HG02981 (cell line): ENCODE data around the gene TMEM31.
"Not testable (repeated sequence)": the region's sequence is repeated elsewhere in the genome, so short reads cannot be mapped to it uniquely, and the experiment has no call there.

Experiments
- ATAC-seq: cut with Tn5 transposase; IDR thresholded peaks from one replicate; pipeline ENCODE4 v1.9.1; 2021; ENCODE audit warnings: mild to moderate bottlenecking, moderate library complexity; ENCODE audit not compliant: unreplicated experiment

TMEM31 gene

DNA sequence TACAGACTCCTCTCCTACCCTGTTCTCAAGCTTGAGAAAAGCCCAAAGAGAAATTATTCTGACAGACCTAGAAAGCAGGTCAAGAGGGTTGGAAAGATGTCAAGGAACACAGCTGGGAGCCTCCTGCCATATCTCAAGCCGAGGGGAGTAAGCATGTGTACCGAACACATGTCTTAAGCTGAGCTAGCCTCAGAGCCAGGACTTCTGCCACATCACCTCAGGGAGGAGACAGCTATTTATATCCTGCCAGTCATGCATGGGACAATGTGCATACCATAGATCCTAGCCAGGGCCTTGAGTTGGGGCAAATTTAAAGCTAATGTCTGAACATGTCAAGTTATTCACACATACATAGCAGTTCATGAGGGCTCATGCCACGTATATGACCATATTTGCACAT, 11.8 kb downstream of the TMEM31 start:
- ATAC-seq: no peak

GRCh38 chrX:103726477-103726876, 15.8 kb downstream of the TMEM31 start:
- ATAC-seq: no peak

GRCh38 chrX:103727115-103727514, 16.4 kb downstream of the TMEM31 start:
- ATAC-seq: no peak

DNA sequence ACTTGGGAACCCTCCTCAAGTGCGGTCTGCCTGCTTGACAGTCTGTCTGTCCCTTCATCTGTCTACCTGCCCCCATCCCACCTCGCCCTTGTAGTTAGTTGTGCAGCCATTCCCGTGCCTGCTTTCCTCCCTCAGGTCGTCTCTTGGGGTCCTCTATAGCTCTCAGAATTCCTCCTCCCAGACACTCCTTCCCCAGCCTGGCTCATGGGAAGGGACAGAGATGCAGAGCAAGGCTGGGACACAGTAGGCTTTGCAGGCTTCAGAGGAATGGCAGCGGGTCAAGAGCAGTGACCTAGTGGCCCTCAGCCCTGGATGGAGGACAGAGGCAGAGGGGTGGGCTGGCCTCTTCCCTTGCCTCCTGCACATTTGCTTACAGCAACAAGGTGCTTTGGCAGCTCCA, 18.3 kb downstream of the TMEM31 start:
- ATAC-seq: no peak

GRCh38 chrX:103730147-103730795, 19.6 kb downstream of the TMEM31 start:
- ATAC-seq: no peak

GRCh38 chrX:103730796-103731493, 20.2 kb downstream of the TMEM31 start:
- no peak for ATAC-seq

DNA sequence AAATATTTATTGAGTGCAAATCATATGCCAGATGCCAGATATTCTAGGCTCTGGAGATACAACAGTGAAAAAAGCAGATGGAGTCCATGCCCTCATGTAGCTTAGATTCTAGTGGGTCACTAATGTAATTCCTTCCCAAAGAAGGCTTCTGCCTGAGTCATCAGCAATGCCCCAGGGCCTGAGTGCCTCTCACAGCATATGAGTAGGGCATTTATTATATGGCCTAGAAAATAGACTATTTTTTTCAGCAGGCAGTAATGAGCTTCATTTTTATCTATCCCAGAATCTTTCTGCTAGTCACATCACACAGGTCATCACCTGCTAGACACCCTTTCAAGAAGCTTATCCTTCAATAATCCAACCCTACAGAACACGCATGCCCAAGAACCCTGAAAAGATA, 22.3 kb downstream of the TMEM31 start:
- no peak for ATAC-seq

DNA sequence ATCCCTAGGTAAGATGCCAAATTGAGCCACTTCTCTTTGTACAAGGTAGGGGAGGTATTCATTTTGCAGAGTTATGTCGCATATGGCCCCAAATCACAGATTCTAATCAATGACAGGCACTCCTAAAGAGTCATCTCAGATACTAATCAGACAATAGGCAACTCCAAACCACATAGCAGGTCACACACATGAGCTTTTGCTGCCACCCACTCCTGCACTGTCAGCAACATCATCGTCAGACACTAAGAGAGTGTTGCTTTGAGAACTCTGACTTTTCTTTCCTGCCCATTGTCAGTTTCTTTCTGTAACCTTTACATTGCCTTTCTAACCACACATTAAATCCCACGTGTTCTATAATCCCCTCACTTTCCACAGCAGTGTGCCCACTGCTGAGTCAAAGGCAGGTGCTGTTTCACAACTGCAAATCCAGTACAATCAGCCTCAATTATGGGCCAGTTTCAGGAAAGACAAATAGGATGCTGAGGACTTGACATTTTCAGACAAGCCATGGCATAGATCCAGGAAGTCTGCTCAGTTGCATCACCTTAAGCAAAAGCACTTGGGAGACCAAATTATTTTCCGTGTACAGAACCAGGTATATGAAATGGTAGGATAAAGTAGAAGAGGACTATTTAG, 23.5 kb downstream of the TMEM31 start:
- ATAC-seq: no peak

DNA sequence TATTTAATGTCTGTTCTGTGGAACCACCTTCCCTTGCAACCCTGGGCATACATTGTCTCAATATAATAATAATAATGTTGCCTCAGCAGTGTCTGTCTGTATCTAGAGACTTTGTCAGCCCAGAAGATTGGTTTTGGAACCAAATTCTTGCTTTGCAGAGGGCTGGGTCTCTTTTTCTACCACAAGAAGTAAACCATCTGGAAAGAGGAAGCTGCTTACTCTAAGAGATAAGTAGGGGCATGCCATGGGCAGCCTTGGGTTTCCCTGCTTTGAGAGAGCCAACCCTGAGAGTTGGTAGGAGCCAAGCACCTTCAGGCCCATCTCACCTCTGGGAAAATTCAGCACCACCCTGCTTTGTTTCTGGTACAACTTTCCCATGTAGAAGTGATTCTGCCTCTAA, 27.0 kb downstream of the TMEM31 start:
- no peak for ATAC-seq

DNA sequence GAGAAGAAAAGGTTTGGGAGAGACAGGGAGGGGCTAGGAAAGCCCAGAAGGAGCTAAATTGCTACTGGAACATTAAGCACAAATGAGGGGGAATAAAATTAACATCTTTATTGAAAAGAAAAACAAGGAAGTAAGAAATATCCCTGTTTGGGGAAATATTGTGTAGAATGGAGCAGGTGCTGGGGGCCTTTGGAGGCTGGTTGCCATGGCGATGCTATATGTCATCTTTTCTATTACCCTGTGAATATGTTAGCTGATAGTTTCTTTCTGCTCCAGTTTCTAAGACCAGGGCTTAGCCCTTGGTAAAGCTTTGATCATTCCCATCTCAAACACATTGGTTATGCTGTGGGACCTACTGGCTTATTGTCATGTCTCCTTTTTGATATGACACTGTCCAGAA, 28.7 kb downstream of the TMEM31 start:
- no peak for ATAC-seq

DNA sequence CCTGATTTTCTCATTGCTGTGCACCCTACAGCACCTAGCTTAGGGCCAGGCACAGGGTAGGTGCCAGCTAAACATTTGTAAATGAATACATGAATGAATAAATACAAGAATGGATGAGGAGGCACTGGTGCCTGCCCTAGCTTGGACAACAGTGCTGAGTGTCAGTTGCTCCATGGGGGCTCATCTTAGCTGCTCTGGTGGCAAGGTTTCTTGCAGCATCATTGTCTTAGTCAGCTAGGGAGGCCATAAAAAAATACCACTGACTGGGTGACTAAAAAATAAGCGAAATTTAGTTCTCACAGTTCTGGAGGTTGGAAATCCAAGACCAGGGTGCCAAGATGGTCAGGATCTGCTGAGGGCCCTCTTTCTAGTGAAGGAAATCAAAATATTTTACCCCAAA, 31.2 kb downstream of the TMEM31 start:
- no peak for ATAC-seq

DNA sequence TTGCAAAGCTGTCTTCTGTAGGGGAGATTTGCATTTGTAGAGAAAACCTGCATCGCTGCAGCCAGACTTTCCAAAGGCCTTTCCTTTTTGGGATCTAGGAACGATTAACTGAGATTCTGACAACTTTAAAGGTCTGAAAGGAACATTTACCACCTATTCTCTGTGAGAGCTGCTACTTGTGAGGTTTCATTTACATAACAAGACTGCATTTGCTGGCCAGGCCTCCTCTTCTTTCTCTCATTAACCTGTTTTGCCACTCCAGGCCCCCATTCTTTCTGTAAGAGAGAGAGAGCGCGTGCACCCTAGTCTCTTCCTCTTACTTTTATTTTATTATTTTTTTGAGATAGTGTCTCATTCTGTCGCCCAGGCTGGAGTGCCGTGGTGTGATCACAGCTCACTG, 31.6 kb downstream of the TMEM31 start:
- no peak for ATAC-seq

DNA sequence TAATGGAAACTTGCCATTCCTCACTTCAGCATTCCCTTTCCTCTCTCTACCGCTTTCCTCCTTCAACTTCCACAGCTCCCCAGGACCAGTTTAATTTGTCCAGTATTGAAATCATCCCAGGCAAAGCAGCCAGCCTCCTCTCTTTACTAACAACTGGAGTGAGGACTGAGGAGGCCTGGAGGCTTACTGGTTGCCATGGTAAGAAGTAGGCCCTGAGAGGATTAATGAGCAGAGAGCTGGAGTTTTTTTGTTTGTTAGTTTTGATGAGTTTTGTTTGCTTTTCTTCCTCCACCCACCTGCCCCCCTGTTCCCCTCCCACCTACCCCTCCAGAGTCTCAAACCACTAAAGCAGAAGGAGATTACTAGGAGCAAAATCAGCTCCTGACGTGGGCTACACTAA, 36.5 kb downstream of the TMEM31 start:
- no peak for ATAC-seq

DNA sequence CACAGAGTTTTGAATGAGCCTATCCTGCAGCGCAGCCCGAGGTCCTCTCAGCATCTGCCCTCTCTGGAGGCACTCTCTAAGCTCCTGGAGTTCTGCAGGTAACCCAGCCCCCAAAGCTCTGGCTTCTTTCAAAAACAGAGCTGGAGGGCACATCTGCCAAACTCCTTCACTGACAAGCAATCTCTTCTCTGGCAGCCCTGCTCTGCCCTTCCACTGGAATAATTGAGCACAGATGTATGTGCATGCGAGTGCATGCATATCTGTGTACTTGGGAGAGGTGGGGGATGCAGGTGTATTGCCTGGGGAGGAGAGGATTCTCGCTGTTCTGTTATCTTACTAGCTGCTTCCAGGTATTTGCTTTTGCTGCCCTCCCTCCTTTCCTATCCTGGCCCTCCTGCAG, 43.7 kb downstream of the TMEM31 start:
- ATAC-seq: no peak

DNA sequence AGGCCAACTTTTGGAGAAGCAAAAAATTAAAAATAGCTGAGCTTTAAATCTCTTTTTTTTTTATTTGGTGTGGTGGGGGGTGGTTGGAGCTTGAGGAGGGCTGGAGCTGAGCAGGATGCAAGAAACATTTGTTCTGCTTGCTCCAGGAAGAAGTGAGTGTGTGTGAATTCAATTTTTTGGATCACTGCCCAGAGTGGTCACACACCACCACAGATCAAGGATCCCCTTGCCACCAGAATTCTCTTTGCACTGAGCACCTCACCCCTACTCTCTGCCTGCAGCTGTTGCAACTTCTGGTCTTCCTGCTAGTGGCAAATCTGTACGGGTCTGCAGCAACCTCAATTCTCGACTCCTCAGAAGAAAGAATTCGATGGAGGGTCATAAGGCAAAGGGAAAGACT, 46.0 kb downstream of the TMEM31 start:
- ATAC-seq: no peak

GRCh38 chrX:103758555-103758954, 47.8 kb downstream of the TMEM31 start:
- ATAC-seq: no peak

DNA sequence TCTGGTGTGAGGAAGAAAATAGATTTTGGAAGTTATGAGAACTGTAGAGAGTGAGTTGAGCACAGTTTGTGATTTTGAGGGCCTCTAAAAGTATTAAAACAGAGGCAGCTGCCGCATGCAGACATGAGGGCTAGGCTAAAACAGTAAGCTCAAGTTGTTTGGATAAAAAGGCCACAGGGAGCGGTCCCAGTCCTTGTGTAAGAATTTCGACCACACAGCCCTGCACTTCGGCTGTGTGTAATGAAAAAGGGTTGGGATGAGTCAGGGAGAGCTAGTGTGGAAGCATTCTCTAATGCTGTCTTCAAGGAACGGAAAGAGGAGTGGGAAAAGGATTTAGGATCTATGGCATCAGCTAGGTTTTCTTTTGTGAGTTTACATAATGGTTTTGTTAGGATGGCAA, 52.8 kb downstream of the TMEM31 start:
- ATAC-seq: not testable (repeated sequence)
